Kidney (tissue), 14 donors: ENCODE data around the gene PECR. TPM values are rescaled to one million over a fixed set of nuclear protein-coding genes. Genes with fewer than 3 reads are reported as not detected.
A peak's percentile ranks its signal among the peaks of the same experiment; 100 is the strongest.

Experiments used
- DNase-seq, 5 donors: peaks; one replicate each; pipeline ENCODE4 v3.0.0-alpha.2; 2013 to 2020
- FAIRE-seq: peaks from 2 replicates; lab custom pipeline; 2012; peaks lifted over from hg19 to GRCh38; lab: Jason Lieb, UNC
- H3K27ac ChIP-seq, 2 donors: one replicate each; pipeline ENCODE4 v1.7.0; 2013; ENCODE audit warnings: low read depth in 2 of 2, low read length in 2 of 2, inconsistent platforms in 1 of 2
- H3K27me3 ChIP-seq: one replicate; pipeline ENCODE4 v1.7.1; 2013; ENCODE audit warnings: low read length, inconsistent platforms; ENCODE audit not compliant: control insufficient read depth, insufficient read depth
- H3K36me3 ChIP-seq, 3 donors: one replicate each; pipeline versions ENCODE4 v1.7.0 to v1.7.1; 2013; ENCODE audit warnings: low read length in 3 of 3, control low read depth in 1 of 3, inconsistent platforms in 1 of 3; ENCODE audit not compliant: insufficient read depth in 3 of 3, control insufficient read depth in 2 of 3
- H3K4me1 ChIP-seq, 3 donors: one replicate each; pipeline versions ENCODE4 v1.7.0 to v1.7.1; 2013; ENCODE audit warnings: low read length in 3 of 3, inconsistent platforms in 1 of 3, low read depth in 1 of 3; ENCODE audit not compliant: control insufficient read depth in 2 of 3, insufficient read depth in 2 of 3
- H3K4me3 ChIP-seq, 3 donors: one replicate each; pipeline versions ENCODE4 v1.7.0 to v1.8.1; 2013; ENCODE audit warnings: low read length in 3 of 3, control low read depth in 1 of 3, inconsistent platforms in 1 of 3
- H3K9ac ChIP-seq, 3 donors: one replicate each; pipeline versions ENCODE4 v1.7.0 to v1.7.1; 2013; ENCODE audit warnings: low read length in 3 of 3, control low read depth in 1 of 3, inconsistent platforms in 1 of 3
- H3K9me3 ChIP-seq, 3 donors: one replicate each; pipeline versions ENCODE4 v1.7.0 to v1.7.1; 2013; ENCODE audit warnings: low read length in 3 of 3, control low read depth in 1 of 3, inconsistent platforms in 1 of 3; ENCODE audit not compliant: control insufficient read depth in 2 of 3, insufficient read depth in 1 of 3
- intact Hi-C: fragments of 100-400 bp; cut with DNase I; formaldehyde crosslinking; loops from one replicate; pipeline ENCODE4 v1.11.1; 2022
- polyA plus RNA-seq: library from polyadenylated mRNA; stranded (reverse); fragments of 350-450 nt; fragmentation: Illumina TruSeq; extraction: RNeasy Lipid Tissue Mini Kit (QIAGEN cat#74804); gene quantifications from one replicate; pipeline ENCODE4 v1.2.3, GENCODE V29; 2014; ENCODE audit warnings: low read depth, low replicate concordance; ENCODE audit not compliant: insufficient read depth
- total RNA-seq: library from RNA; stranded (reverse); fragmentation: NEBNext Ultra II Directional; extraction: Animal tissue kit (Norgen Biotek cat#: 25700); gene quantifications from one replicate; pipeline ENCODE4 v1.2.1, GENCODE V29; 2021
- TF ChIP-seq, protein P1 (sequence below): IDR thresholded peaks from 3 replicates; pipeline ENCODE4 v1.5.1; 2012; ENCODE audit warnings: mild to moderate bottlenecking, moderate library complexity, borderline replicate concordance; ENCODE audit not compliant: insufficient read depth; ENCODE audit errors: extremely low read depth
- donor health status: control.
- donor health status: control.
- donor health status: control.
- donor health status: control.
- donor health status: control.
- donor health status: DM: yes; HTN: yes; CAD: no.
- donor health status: Normal renal cell carcinoma (clear cell type).

PECR gene
- total and polyA plus RNA-seq, 2 donors from 2014 or later = 28.4 to 36.0 TPM

DNA sequence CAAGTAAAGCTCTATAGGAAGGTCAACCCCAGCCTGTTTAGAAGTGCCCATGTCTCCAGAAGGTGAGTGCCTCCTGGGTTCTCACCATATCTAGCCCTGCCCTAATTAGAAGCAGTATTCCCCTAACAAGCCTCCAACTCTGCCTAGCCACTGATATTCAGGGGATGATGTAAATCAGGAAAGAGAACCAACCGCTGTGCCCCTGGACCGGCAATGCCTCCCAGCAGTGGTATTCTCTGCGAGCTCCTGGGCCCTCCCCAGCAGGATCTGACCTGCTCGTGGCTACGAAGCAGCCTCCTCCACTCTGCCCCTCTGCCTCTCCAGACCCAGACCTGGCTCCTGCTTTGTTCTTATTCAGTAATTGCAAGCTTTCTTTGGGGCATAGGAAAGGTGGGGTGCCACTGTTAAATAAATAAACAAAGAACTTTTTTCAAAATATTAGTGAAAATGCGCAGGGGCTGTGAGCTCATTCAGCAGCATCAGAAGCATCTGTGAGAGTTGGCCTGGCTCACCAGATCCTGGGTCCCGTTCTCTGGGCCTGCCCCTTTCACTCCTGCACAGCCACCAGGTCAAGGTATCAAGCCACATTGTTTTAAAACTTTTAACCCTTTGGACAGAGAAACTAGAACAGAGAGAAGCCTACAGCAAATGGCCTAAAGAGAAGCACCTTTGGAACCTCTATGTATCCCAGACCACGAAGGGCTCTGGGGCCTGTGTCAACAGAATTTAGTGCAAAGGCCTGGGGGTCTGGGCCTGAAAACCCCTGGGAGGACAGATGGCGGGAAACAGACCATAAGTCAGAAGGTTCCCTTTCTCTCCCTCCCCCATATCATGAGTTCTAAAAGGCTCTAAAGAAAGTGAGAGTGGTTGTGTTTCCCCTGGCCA lies 80.2 kb downstream of the PECR start:
- TF ChIP-seq, protein P1, sequence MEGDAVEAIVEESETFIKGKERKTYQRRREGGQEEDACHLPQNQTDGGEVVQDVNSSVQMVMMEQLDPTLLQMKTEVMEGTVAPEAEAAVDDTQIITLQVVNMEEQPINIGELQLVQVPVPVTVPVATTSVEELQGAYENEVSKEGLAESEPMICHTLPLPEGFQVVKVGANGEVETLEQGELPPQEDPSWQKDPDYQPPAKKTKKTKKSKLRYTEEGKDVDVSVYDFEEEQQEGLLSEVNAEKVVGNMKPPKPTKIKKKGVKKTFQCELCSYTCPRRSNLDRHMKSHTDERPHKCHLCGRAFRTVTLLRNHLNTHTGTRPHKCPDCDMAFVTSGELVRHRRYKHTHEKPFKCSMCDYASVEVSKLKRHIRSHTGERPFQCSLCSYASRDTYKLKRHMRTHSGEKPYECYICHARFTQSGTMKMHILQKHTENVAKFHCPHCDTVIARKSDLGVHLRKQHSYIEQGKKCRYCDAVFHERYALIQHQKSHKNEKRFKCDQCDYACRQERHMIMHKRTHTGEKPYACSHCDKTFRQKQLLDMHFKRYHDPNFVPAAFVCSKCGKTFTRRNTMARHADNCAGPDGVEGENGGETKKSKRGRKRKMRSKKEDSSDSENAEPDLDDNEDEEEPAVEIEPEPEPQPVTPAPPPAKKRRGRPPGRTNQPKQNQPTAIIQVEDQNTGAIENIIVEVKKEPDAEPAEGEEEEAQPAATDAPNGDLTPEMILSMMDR = no peak
- intact Hi-C loops = no loop called here
- H3K27ac ChIP-seq = no peak overlapping the region
- peaks cover 0 to 6% (median 0%) of the 10 kb centered on the region in 3 donors for H3K4me1 ChIP-seq
- no peak overlapping the region for H3K9ac ChIP-seq
- no peak overlapping the region for H3K4me3 ChIP-seq
- no peaks in the 10 kb centered on the region for H3K27me3 ChIP-seq
- FAIRE-seq (no peak), DNase-seq (peak in 2 of 5 donors; percentile 33 to 37)
- peaks cover 0 to 5% (median 4%) of the 10 kb centered on the region in 3 donors for H3K36me3 ChIP-seq
- no peaks in the 10 kb centered on the region for H3K9me3 ChIP-seq

DNA sequence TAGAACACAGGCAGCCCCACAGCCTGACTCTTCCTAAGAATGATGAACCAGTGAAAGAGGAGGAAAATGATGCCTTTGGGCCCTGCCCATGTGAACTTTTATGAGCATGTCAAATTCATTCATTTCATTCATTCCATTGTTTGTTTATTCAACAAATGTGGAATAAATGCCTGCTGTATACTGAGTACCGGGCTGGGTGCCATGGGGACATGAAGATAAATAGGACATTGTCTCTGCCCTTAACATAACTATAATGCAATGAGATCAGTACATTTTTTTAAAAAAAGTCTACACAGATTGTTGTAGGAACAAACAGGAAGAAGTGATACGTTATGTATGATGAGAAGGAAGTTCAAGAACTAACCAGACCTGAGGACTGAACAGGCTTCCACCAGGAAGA lies 83.0 kb downstream of the PECR start:
- H3K4me1 ChIP-seq = peaks cover 0 to 6% (median 0%) of the 10 kb centered on the region in 3 donors
- H3K36me3 ChIP-seq = peaks cover 0 to 13% (median 12%) of the 10 kb centered on the region in 3 donors
- no peaks in the 10 kb centered on the region for H3K27me3 ChIP-seq
- TF ChIP-seq, protein P1 = no peak
- no peak overlapping the region for H3K4me3 ChIP-seq
- no peak overlapping the region for H3K27ac ChIP-seq
- intact Hi-C loops = no loop called here
- FAIRE-seq = no peak
- no peak for DNase-seq
- no peak overlapping the region for H3K9ac ChIP-seq
- H3K9me3 ChIP-seq = no peaks in the 10 kb centered on the region

DNA sequence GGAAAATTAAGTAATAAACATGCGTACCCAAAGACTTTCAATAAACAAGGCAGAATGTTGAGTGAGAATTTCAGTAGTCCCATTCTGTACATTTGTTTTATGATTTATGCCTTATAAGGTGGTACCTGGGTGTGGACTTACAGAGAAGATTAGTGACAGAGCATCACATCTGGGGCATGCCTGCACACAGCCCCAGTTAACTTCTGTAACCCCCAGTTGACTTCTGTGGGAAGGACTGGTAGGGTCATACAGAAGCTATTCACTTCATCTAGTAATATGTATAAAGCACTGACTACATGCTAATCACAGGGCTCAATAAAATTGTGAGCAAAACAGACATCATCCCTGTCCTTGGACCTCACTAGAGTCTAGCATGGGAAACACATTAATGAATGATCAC lies 84.4 kb downstream of the PECR start:
- DNase-seq (no peak), FAIRE-seq (no peak)
- intact Hi-C loops = no loop called here

More for the DNA sequence above, 84.4 kb downstream of the PECR start:
- Histone ChIP-seq H3K4me1 (peaks cover 0 to under 1% (median 0%) of the 10 kb centered on the region in 3 donors), H3K36me3 (peaks cover 0 to 13% (median 12%) of the 10 kb centered on the region in 3 donors), H3K9me3 (no peaks in the 10 kb centered on the region), H3K27ac (no peak overlapping the region), H3K4me3 (no peak overlapping the region), H3K9ac (no peak overlapping the region), H3K27me3 (no peaks in the 10 kb centered on the region)
- TF ChIP-seq, protein P1 = no peak
